Trophoblast cell (in vitro differentiated cells and primary cell): Measurements from ENCODE around the gene WHAMM.

ENCODE experiments used
- DNase-seq, 2 donors: peaks; one replicate each; pipeline ENCODE4 v3.0.0-alpha.2; 2016
- H2AFZ ChIP-seq: 2 replicates; pipeline ENCODE4 v1.6.1; 2013; ENCODE audit warnings: low read length, moderate library complexity, mild to moderate bottlenecking; ENCODE audit not compliant: insufficient read depth, poor library complexity
- H2AK5ac ChIP-seq: 2 replicates; pipeline ENCODE4 v1.6.1; 2013; ENCODE audit warnings: mild to moderate bottlenecking, low read length
- H2BK120ac ChIP-seq: 2 replicates; pipeline ENCODE4 v1.6.1; 2013; ENCODE audit warnings: low read length, mild to moderate bottlenecking, moderate library complexity; ENCODE audit not compliant: insufficient read depth, poor library complexity
- H2BK12ac ChIP-seq: 2 replicates; pipeline ENCODE4 v1.6.1; 2013; ENCODE audit warnings: mild to moderate bottlenecking, low read length, moderate library complexity
- H2BK5ac ChIP-seq: 2 replicates; pipeline ENCODE4 v1.6.1; 2013; ENCODE audit warnings: low read length, low read depth, moderate library complexity, mild to moderate bottlenecking; ENCODE audit not compliant: poor library complexity
- H3K14ac ChIP-seq: 2 replicates; pipeline ENCODE4 v1.6.1; 2013; ENCODE audit warnings: mild to moderate bottlenecking, low read length
- H3K18ac ChIP-seq: 2 replicates; pipeline ENCODE4 v1.6.1; 2013; ENCODE audit warnings: mild to moderate bottlenecking, low read length
- H3K23ac ChIP-seq: 2 replicates; pipeline ENCODE4 v1.6.1; 2013; ENCODE audit warnings: low read length
- H3K27ac ChIP-seq: 2 replicates; pipeline ENCODE4 v1.5.1; 2013; ENCODE audit warnings: low read depth, mild to moderate bottlenecking, inconsistent platforms, low read length, moderate library complexity
- H3K27me3 ChIP-seq: 2 replicates; pipeline ENCODE4 v1.6.1; 2013; ENCODE audit warnings: inconsistent platforms, mild to moderate bottlenecking, low read length, moderate library complexity; ENCODE audit not compliant: insufficient read depth
- H3K36me3 ChIP-seq, 2 experiments: 1 replicate in 1 of 2; 2 replicates in 1 of 2; pipeline ENCODE4 v1.6.1; 2013; ENCODE audit warnings: low read length in 2 of 2, mild to moderate bottlenecking in 2 of 2, moderate library complexity in 1 of 2; ENCODE audit not compliant: insufficient read depth in 2 of 2, control insufficient read depth in 1 of 2
- H3K4ac ChIP-seq: 2 replicates; pipeline ENCODE4 v1.6.1; 2013; ENCODE audit warnings: low read depth, mild to moderate bottlenecking, low read length, moderate library complexity
- H3K4me1 ChIP-seq, 2 experiments: 1 replicate in 1 of 2; 2 replicates in 1 of 2; pipeline ENCODE4 v1.6.1; 2013; ENCODE audit warnings: low read length in 2 of 2, mild to moderate bottlenecking in 2 of 2, moderate library complexity in 1 of 2; ENCODE audit not compliant: insufficient read depth in 2 of 2, control insufficient read depth in 1 of 2
- H3K4me2 ChIP-seq: 2 replicates; pipeline ENCODE4 v1.6.1; 2013; ENCODE audit warnings: inconsistent platforms, mild to moderate bottlenecking, low read length, moderate library complexity
- H3K4me3 ChIP-seq: 2 replicates; pipeline ENCODE4 v1.5.1; 2013; ENCODE audit warnings: mild to moderate bottlenecking, low read depth, low read length, inconsistent platforms
- H3K79me1 ChIP-seq: one replicate; pipeline ENCODE4 v1.6.1; 2013; ENCODE audit warnings: low read length
- H3K79me2 ChIP-seq: 2 replicates; pipeline ENCODE4 v1.6.1; 2013; ENCODE audit warnings: low read length, mild to moderate bottlenecking; ENCODE audit not compliant: control insufficient read depth, insufficient read depth, poor library complexity
- H3K9ac ChIP-seq: 2 replicates; pipeline ENCODE4 v1.6.1; 2013; ENCODE audit warnings: mild to moderate bottlenecking, low read length
- H3K9me3 ChIP-seq: 2 replicates; pipeline ENCODE4 v1.6.1; 2013; ENCODE audit warnings: low read depth, mild to moderate bottlenecking, control low read depth, inconsistent platforms, low read length; ENCODE audit not compliant: insufficient read depth
- H4K12ac ChIP-seq: 2 replicates; pipeline ENCODE4 v1.6.1; 2013; ENCODE audit warnings: low read depth, mild to moderate bottlenecking, low read length, moderate library complexity
- H4K8ac ChIP-seq: 2 replicates; pipeline ENCODE4 v1.6.1; 2013; ENCODE audit warnings: low read depth, mild to moderate bottlenecking, low read length, moderate library complexity
- H4K91ac ChIP-seq: one replicate; pipeline ENCODE4 v1.6.1; 2013; ENCODE audit warnings: low read depth, mild to moderate bottlenecking, low read length, moderate library complexity
- WGBS: extraction: QIAGEN DNeasy Blood & Tissue Kit; methylation state at CpG from one replicate; pipeline ENCODE4 v1.1.7; 2013; ENCODE audit warnings: missing lambda C conversion rate; ENCODE audit not compliant: insufficient read length, insufficient coverage; ENCODE audit errors: extremely low coverage; 5-methylcytosine and 5-hydroxymethylcytosine counted together

WHAMM gene

DNA sequence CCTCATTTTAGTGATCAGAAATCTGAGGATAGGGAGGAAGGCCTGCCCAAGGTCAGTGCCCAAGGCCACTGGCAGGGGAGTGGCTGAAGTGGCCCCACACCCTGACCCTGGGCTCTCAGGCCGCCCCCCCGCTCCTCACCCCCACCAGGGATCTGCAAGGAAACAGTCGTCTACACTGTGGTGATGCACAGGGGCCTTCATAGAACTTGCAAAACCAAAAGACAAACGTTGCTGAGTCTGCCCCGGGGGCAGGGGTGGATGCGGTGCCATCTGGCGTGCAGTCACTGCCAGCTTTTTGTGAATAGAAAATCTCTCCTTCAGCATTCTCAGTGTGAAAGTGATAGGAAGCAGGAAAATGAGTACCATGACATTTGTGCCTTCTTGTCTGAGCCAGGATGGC is 41.3 kb downstream of the WHAMM start:
- Histone ChIP-seq H2BK12ac (no peak overlapping the region), H3K9ac (no peak overlapping the region), H3K27me3 (no peaks in the 10 kb centered on the region), H2AFZ (no peak overlapping the region), H3K79me2 (no peaks in the 10 kb centered on the region), H3K79me1 (no peaks in the 10 kb centered on the region), H2BK5ac (no peak overlapping the region), H2BK120ac (no peak overlapping the region), H4K8ac (no peak overlapping the region), H3K36me3 (no peaks in the 10 kb centered on the region), H4K91ac (no peak overlapping the region), H3K14ac (no peak overlapping the region), H3K4me1 (peaks cover 10 to 11% of the 10 kb centered on the region in 2 experiments), H3K27ac (no peak overlapping the region), H3K4me2 (no peak overlapping the region), H2AK5ac (no peak overlapping the region), H3K4me3 (no peak overlapping the region), H4K12ac (no peak overlapping the region), H3K4ac (no peak overlapping the region), H3K9me3 (peaks cover 2% of the 10 kb centered on the region), H3K18ac (no peak overlapping the region), H3K23ac (no peak overlapping the region)
- no CpG with 5 or more reads among the region's 7 CpGs for WGBS
- no peak for DNase-seq

DNA sequence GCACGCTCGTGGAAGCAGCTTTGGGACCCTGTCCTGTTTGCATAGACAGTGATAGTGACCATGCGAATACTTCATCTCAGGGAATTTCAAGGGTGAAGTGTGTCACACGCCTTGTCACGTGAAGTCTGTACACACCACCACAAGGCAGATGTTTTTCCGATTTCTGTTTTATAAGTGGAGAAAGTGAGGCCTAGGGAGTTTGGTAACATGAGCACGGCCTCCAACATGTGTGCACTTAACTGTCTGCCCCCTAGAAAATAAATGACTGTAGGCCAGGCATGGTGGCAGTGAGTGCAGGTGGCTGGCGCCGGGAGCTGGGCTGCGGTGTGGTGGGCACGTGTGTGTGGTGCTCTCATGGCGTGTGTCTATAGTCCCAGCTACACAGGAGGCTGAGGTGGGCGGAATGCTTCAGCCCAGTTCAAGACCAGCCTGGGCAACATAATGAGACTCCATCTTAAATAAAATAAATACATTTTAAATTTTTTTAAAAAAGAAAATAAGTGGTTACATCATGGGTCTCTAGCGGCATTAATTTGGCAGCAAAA is 42.0 kb downstream of the WHAMM start:
- Histone ChIP-seq H4K8ac (no peak overlapping the region), H3K4me1 (peaks cover 10 to 12% of the 10 kb centered on the region in 2 experiments)

GRCh38 chr15:82851981-82852511 is 42.6 kb downstream of the WHAMM start:
- Histone ChIP-seq H3K9me3 (peaks cover 2% of the 10 kb centered on the region), H4K12ac (no peak overlapping the region), H2BK120ac (no peak overlapping the region), H3K9ac (no peak overlapping the region), H3K79me2 (no peaks in the 10 kb centered on the region), H3K4me1 (peaks cover 10 to 15% of the 10 kb centered on the region in 2 experiments), H4K91ac (no peak overlapping the region), H3K4me2 (no peak overlapping the region), H3K79me1 (no peaks in the 10 kb centered on the region), H3K23ac (no peak overlapping the region), H4K8ac (no peak overlapping the region), H3K36me3 (no peaks in the 10 kb centered on the region), H3K4ac (no peak overlapping the region), H3K27ac (no peak overlapping the region), H3K18ac (no peak overlapping the region), H3K14ac (no peak overlapping the region), H2AK5ac (no peak overlapping the region), H3K27me3 (no peaks in the 10 kb centered on the region), H2BK12ac (no peak overlapping the region), H2AFZ (no peak overlapping the region), H2BK5ac (no peak overlapping the region), H3K4me3 (no peak overlapping the region)
- no peak for DNase-seq
- no CpG with 5 or more reads among the region's 9 CpGs for WGBS

More for the DNA sequence above, 42.0 kb downstream of the WHAMM start:
- Histone ChIP-seq H3K18ac (no peak overlapping the region), H3K9ac (no peak overlapping the region), H2BK120ac (no peak overlapping the region), H4K91ac (no peak overlapping the region), H2BK5ac (no peak overlapping the region), H3K36me3 (no peaks in the 10 kb centered on the region), H3K27ac (no peak overlapping the region), H3K4me2 (no peak overlapping the region), H3K23ac (no peak overlapping the region), H3K4ac (no peak overlapping the region), H2BK12ac (no peak overlapping the region), H3K14ac (no peak overlapping the region), H3K27me3 (no peaks in the 10 kb centered on the region), H2AK5ac (no peak overlapping the region), H3K9me3 (peaks cover 2% of the 10 kb centered on the region), H3K79me2 (no peaks in the 10 kb centered on the region), H3K4me3 (no peak overlapping the region), H4K12ac (no peak overlapping the region), H2AFZ (no peak overlapping the region), H3K79me1 (no peaks in the 10 kb centered on the region)
- no CpG with 5 or more reads among the region's 14 CpGs for WGBS
- no peak for DNase-seq

- Histone ChIP-seq H3K4ac (no peak overlapping the region), H2BK5ac (no peak overlapping the region), H4K91ac (no peak overlapping the region), H2BK120ac (no peak overlapping the region), H3K23ac (no peak overlapping the region), H3K4me2 (no peak overlapping the region), H3K27ac (no peak overlapping the region), H3K9me3 (peaks cover 2% of the 10 kb centered on the region), H3K4me1 (peaks cover 10 to 15% of the 10 kb centered on the region in 2 experiments), H3K79me2 (no peaks in the 10 kb centered on the region), H2AK5ac (no peak overlapping the region), H3K27me3 (no peaks in the 10 kb centered on the region), H4K12ac (no peak overlapping the region), H3K14ac (no peak overlapping the region), H2AFZ (no peak overlapping the region), H3K18ac (no peak overlapping the region), H4K8ac (no peak overlapping the region), H2BK12ac (no peak overlapping the region), H3K9ac (no peak overlapping the region), H3K4me3 (no peak overlapping the region), H3K79me1 (no peaks in the 10 kb centered on the region), H3K36me3 (no peaks in the 10 kb centered on the region)
- WGBS = no CpG with 5 or more reads among the region's 16 CpGs
- no peak for DNase-seq
Measured at GRCh38 chr15:82852941-82853561, 43.6 kb downstream of the WHAMM start.
